Nephron (organoid): ENCODE data around the gene SNUPN.
"Not testable (repeated sequence)": the region's sequence is repeated elsewhere in the genome, so short reads cannot be mapped to it uniquely, and the experiment has no call there.

ENCODE experiments used
- H3K27ac Mint-ChIP-seq, 3 experiments: 2 replicates each; pipeline ENCODE4 v1.8.0; 2020; ENCODE audit warnings: mixed read lengths in 3 of 3, mild to moderate bottlenecking in 2 of 3, moderate library complexity in 1 of 3
- H3K27me3 Mint-ChIP-seq: 2 replicates; pipeline ENCODE4 v1.8.0; 2021; ENCODE audit warnings: low read depth, mild to moderate bottlenecking, moderate library complexity, mixed read lengths
- H3K36me3 Mint-ChIP-seq: 2 replicates; pipeline ENCODE4 v1.8.0; 2020; ENCODE audit warnings: low read depth, mixed read lengths
- H3K4me1 Mint-ChIP-seq: 2 replicates; pipeline ENCODE4 v1.8.0; 2020; ENCODE audit warnings: mixed read lengths
- H3K4me3 Mint-ChIP-seq, 3 experiments: 2 replicates each; pipeline ENCODE4 v1.8.0; 2020; ENCODE audit warnings: mild to moderate bottlenecking in 3 of 3, mixed read lengths in 3 of 3, moderate library complexity in 2 of 3
- H3K9me3 Mint-ChIP-seq: 2 replicates; pipeline ENCODE4 v1.8.0; 2020; ENCODE audit warnings: mixed read lengths
- TF ChIP-seq, protein P1 (sequence below), 3 experiments: fragments of 200-600 bp; sonication (generic); IDR thresholded peaks; one replicate each; pipeline ENCODE4 v1.5.0; 2021; ENCODE audit warnings: antibody characterized with exemption in 3 of 3; ENCODE audit not compliant: unreplicated experiment in 3 of 3

Gene SNUPN

DNA sequence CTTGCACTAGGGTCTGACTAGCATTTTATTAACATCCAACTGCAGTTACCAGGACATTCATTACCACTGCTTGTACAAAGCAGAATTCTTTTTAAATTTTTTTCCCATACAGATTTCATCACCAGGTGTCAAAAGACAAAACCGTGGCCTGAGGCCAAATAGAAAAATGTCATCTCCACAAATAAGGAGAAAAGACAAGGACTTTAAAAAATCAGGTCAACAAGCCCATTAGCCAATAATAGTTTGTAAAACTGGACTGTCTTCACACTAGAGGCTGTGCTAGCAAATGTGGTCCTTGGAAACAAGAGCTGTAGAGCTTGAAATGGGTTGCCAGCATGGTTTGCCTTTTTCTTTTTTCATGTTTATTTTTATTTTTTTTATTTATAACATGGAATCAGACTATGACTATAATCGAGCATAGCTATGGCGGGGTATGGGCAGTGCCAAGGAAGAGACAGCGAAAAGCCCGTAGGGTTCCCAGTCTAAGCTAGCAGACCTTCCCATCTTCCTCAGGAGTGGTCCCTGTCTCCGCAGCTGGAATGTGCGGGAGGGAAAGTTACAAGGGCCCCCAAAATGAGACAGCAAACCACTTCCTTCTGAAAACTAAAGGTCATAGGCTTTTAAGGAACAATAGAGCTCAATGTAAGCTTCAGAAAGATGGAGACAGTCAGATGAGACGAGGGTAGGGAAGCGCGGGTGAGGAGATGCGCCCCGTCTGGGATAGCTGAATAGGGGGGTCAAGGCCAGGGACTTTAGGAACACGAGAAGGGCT, 47.9 kb downstream of the SNUPN start:
- peaks cover 17% of the 10 kb centered on the region for H3K4me1 Mint-ChIP-seq
- H3K9me3 Mint-ChIP-seq: no peaks in the 10 kb centered on the region
- TF ChIP-seq, protein P1, sequence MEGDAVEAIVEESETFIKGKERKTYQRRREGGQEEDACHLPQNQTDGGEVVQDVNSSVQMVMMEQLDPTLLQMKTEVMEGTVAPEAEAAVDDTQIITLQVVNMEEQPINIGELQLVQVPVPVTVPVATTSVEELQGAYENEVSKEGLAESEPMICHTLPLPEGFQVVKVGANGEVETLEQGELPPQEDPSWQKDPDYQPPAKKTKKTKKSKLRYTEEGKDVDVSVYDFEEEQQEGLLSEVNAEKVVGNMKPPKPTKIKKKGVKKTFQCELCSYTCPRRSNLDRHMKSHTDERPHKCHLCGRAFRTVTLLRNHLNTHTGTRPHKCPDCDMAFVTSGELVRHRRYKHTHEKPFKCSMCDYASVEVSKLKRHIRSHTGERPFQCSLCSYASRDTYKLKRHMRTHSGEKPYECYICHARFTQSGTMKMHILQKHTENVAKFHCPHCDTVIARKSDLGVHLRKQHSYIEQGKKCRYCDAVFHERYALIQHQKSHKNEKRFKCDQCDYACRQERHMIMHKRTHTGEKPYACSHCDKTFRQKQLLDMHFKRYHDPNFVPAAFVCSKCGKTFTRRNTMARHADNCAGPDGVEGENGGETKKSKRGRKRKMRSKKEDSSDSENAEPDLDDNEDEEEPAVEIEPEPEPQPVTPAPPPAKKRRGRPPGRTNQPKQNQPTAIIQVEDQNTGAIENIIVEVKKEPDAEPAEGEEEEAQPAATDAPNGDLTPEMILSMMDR (IDR thresholded peaks at IDR 0.05; ENCODE audit: unreplicated experiment in 3 of 3): no peak

DNA sequence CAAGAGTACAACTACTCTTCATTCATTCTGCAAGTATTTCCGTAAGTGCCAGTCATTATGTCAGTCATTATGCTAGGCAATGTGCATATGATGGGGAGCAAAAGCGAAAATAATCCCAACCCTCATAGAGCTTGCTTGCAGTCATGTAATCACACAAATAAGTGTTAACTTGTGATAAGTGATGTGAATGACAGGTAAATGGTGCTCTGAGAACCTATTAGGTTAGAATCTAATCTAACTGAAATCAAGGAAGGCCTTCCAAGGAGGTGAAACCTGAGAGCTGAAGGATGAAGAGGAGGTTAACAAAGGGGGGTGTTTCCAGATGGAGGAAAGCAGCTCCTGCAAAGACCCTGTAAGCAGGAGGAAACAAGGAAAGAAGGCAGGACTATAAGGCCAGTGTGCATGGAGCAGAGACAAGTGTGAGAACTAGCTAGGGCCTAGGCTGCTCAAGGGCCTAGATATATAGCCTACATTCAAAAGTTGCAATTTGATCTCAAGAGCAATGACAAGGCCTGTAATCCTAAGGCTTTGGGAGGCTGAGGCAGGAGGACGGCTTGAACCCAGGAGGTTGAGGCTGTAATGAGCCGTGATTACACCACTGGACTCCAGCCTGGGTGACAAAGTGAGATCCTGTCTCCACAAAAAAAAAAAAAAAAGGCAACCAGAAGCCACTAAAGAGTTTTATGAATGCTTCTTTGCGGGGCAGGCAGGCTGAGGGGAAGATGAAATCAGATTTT, 51.7 kb downstream of the SNUPN start:
- H3K36me3 Mint-ChIP-seq: peaks cover 15% of the 10 kb centered on the region
- H3K27ac Mint-ChIP-seq: no peak overlapping the region
- TF ChIP-seq, protein P1 (IDR thresholded peaks at IDR 0.05; ENCODE audit: unreplicated experiment in 3 of 3): no peak
- H3K9me3 Mint-ChIP-seq: no peaks in the 10 kb centered on the region
- peaks cover 17% of the 10 kb centered on the region for H3K4me1 Mint-ChIP-seq
- no peaks in the 10 kb centered on the region for H3K27me3 Mint-ChIP-seq
- H3K4me3 Mint-ChIP-seq: peak overlapping the region in 2 of 3 experiments; percentile 18 to 60

More for the DNA sequence above, 47.9 kb downstream of the SNUPN start:
- Mint-ChIP-seq H3K4me3 (peak overlapping the region; percentile 93 to 97 (median 94)), H3K27me3 (no peaks in the 10 kb centered on the region), H3K27ac (peak overlapping the region; percentile 85 to 97 (median 94)), H3K36me3 (peaks cover 8% of the 10 kb centered on the region)

DNA sequence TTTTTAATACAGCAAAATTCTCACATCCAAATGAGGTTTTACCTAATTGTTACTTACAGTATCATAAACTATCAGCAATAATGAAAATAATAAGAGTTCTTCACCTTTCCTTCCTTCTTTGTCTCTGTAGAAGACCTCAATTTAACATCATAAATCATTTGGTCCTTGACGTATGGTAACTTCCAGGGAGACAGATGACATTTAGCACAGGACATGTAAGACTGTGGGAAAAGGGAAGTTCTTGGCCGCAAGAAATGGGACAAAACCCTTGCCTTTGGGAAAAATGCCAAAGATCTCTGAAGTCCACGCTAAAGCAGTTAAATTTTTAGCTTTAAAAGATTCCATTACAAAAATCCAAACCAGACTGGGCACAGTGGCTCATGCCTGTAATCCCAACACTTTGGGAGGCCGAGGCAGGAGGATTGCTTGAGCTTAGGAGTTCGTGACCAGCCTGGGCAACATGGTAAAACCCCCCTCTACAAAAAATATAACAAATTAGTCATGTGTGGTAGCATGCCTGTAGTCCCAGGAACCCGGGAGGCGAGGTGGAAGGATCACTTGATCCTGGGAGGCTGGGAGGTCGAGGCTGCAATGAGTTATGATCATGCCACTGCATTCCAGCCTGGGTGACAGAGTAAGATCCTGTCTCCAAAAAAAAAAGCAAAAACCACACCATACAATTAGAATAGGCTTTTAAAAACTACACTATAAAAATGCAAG, 55.2 kb downstream of the SNUPN start:
- H3K4me3 Mint-ChIP-seq: no peak overlapping the region
- peaks cover 10% of the 10 kb centered on the region for H3K4me1 Mint-ChIP-seq
- peaks cover 13% of the 10 kb centered on the region for H3K36me3 Mint-ChIP-seq
- no peaks in the 10 kb centered on the region for H3K9me3 Mint-ChIP-seq
- TF ChIP-seq, protein P1 (IDR thresholded peaks at IDR 0.05; ENCODE audit: unreplicated experiment in 3 of 3): no peak
- no peak overlapping the region for H3K27ac Mint-ChIP-seq
- H3K27me3 Mint-ChIP-seq: no peaks in the 10 kb centered on the region

DNA sequence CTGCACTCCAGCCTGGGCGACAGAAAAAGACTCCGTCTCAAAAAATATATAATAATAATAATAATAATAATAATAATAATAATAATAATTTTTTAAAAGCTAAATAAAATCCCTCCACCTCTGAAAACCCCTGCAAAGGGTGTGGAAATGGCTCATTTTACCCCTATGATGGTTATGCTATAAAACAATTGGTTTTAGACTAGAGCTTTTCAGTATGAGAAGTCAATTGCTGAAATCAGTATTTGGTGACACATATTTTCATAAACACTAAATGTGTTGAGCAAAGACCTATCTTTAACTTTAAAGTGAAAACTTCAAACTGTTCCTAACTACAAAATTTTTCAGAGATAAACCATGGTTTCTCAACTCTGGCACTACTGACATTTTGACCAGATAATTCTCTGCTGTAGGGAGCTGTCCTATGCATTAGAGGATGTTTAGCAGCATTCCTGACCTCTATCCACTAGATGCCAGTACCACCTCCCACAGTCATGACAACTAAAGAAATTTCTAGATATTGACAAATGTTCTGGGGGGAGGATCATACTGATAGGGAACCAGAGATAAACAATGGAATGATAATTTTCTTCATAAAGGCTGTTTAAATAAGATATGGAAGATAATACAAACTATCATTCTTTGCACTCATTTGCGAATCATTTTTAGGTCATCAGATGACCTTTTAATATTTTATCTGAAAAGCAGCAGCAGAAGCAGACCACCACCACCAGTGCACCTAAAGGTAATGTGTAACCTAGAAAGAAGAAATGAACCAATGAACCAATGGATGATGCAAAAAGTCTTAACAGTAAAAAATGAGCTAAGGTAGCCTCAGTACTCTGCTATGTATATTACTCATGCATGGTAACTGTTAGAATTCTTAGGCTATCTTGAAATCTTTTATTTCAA, 60.2 kb downstream of the SNUPN start:
- no peaks in the 10 kb centered on the region for H3K27me3 Mint-ChIP-seq
- H3K36me3 Mint-ChIP-seq: peaks cover 16% of the 10 kb centered on the region
- H3K4me3 Mint-ChIP-seq: no peak overlapping the region
- TF ChIP-seq, protein P1 (IDR thresholded peaks at IDR 0.05; ENCODE audit: unreplicated experiment in 3 of 3): no peak
- H3K27ac Mint-ChIP-seq: no peak overlapping the region
- H3K4me1 Mint-ChIP-seq: no peaks in the 10 kb centered on the region
- no peaks in the 10 kb centered on the region for H3K9me3 Mint-ChIP-seq

DNA sequence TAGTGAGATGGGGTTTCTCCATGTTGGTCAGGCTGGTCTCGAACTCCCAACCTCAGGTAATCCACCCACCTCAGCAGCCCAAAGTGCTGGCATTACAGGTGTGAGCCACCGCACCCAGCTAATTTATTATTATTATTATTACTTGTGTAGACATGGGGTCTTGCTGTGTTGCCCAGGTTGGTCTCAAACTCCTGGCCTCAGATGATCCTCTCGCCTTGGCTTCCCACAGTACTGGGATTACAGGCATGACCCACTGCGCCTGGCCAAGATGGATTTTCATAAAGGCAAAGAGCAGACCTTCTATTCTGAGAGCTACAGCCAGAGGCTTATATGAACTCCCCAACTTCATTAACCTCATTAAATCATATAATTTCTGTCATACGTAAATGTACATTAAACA, 63.6 kb downstream of the SNUPN start:
- Mint-ChIP-seq H3K4me1 (no peaks in the 10 kb centered on the region), H3K27me3 (no peaks in the 10 kb centered on the region), H3K36me3 (peaks cover 15% of the 10 kb centered on the region), H3K9me3 (no peaks in the 10 kb centered on the region), H3K4me3 (no peak overlapping the region), H3K27ac (no peak overlapping the region)
- TF ChIP-seq, protein P1 (IDR thresholded peaks at IDR 0.05; ENCODE audit: unreplicated experiment in 3 of 3): no peak

DNA sequence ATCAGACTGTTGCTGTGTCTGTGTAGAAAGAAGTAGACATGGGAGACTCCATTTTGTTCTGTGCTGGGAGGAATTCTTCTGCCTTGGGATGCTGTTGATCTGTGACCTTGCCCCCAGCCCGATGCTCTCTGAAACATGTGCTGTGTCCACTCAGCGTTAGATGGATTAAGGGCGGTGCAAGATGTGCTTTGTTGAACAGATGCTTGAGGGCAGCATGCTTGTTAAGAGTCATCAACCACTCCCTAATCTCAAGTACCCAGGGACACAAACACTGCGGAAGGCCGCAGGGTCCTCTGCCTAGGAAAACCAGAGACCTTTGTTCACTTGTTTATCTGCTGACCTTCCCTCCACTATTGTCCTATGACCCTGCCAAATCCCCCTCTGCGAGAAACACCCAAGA, 66.2 kb downstream of the SNUPN start:
- not testable (repeated sequence) for H3K9me3 Mint-ChIP-seq, H3K27me3 Mint-ChIP-seq, H3K4me3 Mint-ChIP-seq, H3K4me1 Mint-ChIP-seq, H3K27ac Mint-ChIP-seq
- H3K36me3 Mint-ChIP-seq: peaks cover 18% of the 10 kb centered on the region

DNA sequence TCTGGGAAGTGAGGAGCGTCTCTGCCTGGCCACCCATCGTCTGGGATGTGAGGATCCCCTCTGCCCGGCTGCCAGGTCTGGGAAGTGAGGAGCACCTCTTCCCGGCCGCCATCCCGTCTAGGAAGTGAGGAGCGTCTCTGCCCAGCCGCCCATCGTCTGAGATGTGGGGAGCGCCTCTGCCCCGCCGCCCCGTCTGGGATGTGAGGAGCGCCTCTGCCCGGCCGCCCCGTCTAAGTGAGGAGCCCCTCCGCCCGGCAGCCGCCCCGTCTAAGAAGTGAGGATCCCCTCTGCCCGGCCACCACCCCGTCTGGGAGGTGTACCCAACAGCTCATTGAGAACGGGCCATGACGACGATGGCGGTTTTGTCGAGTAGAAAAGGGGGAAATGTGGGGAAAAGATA, 66.6 kb downstream of the SNUPN start:
- not testable (repeated sequence) for H3K27me3 Mint-ChIP-seq, H3K9me3 Mint-ChIP-seq, H3K27ac Mint-ChIP-seq, H3K4me1 Mint-ChIP-seq, H3K4me3 Mint-ChIP-seq
- H3K36me3 Mint-ChIP-seq: peaks cover 18% of the 10 kb centered on the region
